NCI-H524 treated with DMSO at 0.1 percent for 48 hours (cell line): Measurements from ENCODE around the gene PLPP4.
"Not testable (repeated sequence)": the region's sequence is repeated elsewhere in the genome, so short reads cannot be mapped to it uniquely, and the experiment has no call there.

Experiments used
- DNase-seq: peaks from one replicate; lab custom pipeline; 2025; lab: John Stamatoyannopoulos, UW

The PLPP4 gene

DNA sequence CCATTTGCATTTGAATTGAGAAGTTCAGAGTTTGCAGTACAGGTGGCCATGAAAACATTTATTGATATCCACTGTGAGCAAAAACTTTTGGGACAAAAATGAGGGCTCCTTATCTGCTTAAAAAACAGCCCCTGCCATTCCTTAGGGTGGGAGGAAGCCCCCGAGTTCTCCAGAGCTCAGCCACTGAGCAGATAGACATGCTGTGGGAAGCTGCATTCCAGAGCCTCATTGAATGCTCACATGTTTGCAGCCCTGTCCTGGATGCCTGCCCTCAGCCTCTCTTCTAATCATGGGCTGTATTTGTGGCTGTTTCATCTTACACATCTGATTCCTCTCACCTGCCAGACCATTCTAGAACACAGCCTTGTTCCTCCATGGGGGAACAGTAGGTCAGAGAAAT lies 33.3 kb downstream of the PLPP4 start:
- no peak for DNase-seq

DNA sequence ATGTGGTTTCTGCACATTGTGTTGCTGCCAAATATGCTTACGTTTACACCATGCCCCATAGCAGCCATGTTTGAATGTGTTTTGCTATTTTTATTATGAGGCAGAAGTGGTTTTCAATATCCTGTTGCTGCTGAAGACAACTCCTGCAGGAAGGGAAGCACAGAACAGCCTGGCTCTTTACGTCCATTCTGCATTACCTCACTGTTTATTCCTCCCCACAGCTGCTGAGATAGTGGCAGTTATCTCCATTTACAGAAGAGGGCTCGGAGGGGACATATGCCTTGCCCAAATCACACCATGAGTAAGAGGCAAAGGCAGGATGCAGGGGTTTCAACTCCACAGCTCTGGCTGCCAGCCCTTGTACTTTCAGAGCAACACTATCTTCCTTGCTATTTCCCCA lies 35.3 kb downstream of the PLPP4 start:
- no peak for DNase-seq

DNA sequence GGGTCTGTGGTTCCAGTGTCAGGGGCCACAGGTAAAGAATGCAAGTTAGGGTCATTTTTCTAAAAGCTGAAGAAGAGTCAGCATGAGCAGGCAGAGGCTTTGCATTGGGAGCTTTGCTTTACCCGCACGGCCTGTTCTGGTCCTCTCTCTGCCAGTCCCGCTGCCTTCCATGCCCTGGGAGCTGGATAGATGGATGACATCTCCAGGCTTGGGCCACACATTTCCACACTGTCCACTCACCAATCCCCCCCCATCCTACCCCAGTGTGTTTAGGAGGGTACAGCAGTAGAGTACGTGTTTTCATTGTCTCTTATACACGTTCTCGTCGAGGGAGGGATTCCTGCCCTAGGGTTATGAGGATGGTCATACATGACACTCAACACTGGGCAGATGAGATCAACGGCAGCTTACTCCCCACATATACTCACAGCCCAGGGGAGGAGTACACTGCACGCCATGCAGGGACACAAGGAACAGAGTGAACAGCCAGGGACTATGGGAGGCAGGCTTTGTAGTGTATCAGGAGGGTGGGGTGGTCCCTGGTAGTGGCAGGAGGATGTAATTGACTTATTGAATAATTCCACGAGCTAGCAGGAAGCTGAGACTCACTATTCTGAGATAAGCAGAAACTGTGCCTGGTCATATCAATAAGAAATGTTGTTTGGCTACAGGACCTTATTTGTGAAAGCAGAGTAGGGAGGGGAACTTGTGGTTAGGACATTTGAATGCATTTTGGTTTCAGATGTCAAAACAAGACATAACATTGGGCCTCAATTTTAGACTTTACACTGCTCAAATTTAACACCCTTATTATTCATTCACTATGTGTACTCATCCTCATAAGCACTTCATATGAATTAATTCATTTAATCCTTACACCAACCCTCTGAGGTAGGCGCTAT lies 36.6 kb downstream of the PLPP4 start:
- DNase-seq, result no peak

DNA sequence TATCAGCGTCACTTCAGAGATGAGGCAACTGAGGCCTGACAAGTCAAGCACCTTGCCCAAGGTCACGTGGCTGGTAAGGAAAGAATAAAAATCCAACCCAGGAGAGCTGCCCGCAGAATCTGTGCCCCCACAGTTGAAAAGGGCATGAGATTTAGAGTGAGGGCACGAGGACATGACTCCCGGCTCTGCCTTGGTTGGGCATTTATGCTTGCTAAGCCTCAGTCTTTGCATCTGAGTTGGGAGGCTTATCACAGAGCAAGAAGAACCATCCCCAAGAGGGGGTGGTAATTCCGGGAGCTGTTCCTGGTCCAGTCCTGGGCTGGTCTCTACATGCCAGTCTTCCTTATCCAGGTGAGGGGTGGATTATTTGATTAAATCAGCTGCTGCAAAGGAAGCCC lies 37.3 kb downstream of the PLPP4 start:
- DNase-seq, result no peak

DNA sequence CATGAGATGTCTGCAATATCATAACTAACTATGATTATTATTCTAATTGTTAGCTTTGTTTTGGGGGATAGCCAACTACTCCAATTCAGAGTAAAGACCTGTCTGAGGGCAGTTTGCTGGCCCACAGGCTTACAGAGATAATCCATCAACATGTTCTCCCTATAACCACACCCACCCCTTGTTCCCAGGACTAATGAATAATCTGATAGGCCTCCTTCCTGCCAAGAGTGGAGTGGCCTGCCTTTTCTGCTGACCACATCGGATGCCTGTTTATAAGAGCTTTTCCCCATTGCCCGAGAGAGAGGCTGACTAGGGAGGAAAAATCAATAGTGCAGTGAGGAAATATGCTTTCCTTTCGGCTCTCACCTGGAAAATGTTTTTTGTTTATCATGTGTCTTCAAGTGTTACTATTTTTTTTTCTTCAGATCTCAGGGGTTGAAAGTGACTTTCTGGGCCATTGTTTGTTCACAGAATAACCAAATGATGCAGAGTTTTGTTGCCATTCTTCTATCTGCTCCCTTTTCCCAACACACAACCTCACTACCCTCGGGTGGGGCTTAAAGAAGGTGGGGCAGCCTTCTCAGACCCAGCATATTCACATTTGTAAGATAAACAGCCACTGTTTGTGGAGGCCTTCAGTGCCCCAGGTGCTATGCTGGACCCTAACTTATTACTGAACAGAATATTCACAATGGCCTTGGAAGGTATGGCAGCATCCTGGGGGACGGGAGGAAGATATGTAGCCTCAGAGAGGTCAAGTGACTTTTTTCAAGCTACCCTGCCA lies 38.4 kb downstream of the PLPP4 start:
- DNase-seq, result no peak

DNA sequence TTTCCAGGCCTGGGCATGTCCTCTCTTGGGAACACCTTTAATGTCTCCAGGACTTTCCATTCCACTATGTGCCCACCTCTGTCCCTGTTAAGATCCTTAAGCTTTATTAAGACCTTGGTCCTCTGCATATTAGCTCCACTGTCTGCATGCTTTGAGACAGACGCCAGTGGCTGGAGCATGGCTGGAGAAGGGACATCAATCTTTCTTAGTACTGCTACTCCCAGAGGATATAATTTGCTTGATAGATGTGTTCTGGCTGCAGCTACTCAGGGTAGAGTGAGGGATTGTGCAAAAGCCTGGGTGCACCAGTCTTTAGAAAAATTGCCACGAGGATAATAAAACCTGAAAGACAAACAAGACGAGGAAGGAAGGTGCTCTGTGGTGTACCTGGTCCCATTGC lies 42.9 kb downstream of the PLPP4 start:
- no peak for DNase-seq

DNA sequence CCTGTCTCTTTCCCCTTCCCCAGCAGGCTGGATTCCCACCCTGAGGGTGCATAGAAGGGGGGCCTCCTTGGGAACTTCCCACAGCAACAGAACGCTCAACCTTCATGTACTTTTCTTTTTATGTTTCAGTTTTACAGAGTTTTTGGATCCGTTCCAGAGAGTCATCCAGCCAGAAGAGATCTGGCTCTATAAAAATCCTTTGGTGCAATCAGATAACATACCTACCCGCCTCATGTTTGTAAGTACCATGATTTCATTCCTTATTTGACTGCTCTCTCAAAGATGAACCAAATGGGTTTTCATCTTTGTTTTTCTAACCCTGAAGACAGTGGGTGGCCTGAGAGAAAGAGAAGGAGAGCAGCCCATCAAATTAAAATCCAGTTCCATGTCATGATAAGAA lies 46.7 kb downstream of the PLPP4 start:
- DNase-seq, result no peak

DNA sequence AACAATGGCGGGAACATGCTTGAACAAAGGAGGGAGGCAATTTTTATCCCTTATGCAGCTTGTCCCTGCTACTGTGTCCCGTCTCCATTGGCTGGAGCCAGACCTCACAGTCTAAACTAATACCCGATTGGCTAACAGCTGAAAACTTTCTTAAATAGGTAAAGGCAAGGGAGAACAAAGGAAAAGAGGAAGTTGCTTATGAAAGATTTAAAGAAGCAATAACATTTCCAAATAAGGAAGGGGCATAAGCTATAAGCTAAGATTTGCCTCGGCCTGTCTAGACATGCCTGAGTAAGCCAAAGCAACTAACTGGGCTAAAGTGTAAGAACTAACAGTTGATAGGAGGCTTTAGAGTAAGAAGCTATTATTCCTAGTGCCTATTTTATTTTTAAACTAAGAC lies 47.2 kb downstream of the PLPP4 start:
- DNase-seq, result not testable (repeated sequence)

DNA sequence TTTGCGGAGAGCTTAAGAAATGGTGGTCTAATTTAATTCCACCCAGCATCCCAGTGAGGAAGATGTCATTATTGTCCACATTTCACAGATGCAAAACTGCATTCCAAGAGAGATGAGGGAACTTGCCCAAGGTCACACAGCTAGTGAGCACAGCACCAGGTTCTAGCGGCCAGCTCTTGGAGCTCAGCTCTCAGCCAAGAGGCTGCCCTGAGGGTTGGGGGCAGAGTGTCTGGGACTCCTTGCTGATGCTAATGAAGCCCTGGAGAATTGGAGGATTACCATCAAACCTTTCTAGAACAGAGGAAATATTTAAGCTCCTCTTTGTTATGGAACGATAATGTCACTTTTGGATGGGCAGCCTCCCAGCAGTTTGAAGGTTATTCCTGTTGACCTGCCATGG lies 48.0 kb downstream of the PLPP4 start:
- no peak for DNase-seq

DNA sequence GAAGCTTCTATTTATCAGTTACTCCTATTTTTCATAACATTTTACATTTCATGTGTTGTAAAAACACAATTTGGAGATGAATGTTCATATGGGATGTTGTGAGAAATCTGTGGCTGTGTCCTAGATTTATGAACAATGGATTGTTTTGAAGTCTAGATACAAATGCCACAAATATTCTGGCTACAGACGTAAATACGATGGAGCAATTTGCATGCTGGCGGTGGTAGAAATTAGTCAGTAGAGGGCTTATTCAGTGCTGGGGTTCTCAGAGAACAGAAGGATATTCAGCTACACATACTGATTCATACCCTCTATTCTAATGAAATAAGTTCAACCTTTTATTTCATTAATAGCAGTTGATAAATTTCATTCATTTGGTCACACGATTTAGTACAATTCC lies 48.8 kb downstream of the PLPP4 start:
- no peak for DNase-seq

DNA sequence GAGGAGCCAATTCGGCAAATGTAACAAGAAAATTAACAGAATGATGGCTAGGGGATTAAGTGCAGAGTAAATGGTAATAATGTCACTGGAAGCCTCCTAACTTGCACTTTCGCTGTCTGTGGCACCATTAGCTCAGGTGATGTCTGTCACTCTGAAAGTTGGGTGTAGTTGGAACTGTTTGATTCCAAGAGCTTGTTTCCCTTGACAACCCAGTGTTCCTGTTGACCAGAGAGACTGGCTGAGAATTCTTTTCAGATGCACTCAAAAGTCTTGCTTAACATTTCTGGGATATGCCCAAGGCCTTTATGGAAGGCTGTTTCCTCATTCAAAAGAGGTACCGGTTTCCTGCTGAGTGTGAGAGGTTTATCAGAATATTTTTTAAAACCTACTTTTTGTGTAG lies 49.6 kb downstream of the PLPP4 start:
- DNase-seq, result no peak

DNA sequence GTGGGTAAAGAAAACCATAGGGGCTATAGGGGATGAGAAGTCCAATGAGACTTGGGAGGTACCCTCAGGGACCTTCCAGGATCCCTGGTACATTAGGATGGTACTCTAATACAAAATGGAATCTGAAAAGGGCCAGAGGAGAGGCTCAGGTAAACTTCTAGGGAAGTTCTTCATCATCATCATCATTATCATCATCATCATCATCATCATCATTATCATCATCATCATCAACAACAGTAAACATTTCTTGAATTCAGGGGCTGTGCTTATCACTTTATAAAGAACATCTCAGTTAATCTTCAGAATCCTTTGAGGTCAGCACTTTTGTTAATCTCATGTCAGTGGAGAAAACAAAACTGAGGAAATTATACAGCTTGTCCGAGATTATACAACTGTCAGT lies 50.1 kb downstream of the PLPP4 start:
- DNase-seq, result no peak

DNA sequence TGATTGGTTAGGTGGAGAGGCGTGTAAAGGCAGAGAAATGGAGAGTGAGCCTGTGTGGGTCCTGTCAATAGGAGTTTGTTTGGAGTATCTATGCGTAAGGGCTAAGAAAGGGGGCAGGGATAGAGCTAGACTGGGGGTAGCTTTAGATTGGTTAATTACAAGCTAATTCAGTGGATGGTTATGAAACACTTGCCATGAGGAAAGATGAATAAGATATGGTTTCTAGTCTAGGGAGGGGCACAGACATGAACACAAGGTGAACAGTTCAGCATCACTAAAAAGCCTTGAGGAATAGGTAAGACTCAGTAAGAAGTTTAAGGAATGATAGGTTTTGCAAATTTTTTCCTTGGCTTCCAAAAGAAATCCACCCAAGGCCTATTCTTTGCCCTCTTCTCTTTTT lies 50.6 kb downstream of the PLPP4 start:
- no peak for DNase-seq

DNA sequence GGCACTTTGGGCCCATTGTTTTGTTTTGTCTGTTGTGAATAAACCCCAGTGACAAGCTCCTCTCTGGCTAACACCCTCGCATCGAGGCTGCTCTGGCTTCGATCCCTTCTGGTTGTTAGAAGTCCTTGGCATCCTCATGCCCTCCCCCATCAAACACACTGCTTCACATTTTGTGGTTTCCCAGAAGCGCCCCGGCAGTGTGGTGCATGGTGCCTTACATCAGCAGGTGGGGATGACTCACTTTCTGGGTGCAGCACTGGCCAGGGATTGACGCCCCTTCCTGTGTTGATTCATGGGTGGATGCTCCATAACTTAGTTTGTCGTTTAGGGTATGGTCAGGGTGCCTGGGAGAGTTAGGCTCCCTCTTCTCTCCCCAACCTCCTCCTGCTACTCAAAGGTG lies 51.4 kb downstream of the PLPP4 start:
- no peak for DNase-seq

DNA sequence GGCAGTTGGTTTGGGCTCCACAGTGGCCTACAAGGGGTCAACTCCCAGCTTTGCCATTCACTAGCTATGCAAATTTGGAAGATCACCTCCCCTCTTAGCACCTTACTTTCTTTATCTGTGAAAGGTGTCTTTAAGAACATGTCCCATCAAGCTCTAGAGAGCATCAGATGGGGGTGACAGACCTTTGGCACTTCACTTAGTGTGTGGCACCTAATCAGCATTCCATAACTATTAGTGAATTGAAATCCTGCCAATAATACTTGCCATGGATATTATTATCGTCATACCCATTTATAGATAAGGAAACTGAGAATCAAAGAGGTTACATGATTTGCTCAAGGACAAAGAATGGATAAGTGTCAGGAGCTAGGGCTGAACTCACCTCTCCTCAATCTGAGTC lies 51.9 kb downstream of the PLPP4 start:
- DNase-seq, result no peak

DNA sequence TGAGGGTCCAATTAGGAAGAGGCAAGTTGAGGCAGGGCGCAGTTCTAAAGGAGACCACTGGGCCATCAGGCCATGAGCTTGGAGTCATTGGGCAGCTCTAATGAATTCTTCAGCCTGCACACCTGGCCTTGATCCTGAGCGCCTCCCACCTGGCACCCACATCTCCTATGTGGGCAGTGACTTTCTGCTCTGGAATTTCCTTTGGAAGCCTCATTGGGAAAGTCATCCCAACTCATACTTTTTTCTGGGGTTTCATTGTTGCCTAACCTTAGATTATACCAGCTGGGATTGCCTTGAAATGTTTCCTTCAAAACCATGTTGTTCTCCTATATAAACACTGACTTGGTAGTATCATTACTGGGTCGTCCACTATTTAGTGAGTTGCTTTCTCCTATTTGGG lies 54.1 kb downstream of the PLPP4 start:
- DNase-seq, result no peak

DNA sequence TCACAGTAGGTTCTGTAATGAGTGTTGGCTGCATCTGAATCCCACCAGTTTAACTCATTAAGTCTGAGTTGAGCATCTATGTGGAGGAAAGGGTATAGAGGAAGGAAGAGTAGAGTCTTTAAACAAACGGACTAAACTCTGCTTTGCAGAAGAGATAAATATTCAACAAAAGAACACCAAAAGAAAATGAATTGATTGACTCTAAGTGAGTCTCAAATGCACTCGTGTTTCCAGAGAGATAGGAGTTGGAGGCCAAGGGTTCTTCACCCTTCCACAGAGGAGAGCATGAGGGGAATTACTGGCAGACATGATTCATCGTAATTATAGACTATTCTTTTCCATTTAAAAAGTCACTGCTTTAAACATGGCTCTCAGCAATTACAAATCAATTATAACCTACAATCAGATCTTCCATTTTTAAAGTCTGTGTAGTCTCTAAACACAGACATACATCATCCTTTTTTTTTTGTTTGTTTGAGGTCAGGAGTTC lies 56.3 kb downstream of the PLPP4 start:
- DNase-seq, result no peak

DNA sequence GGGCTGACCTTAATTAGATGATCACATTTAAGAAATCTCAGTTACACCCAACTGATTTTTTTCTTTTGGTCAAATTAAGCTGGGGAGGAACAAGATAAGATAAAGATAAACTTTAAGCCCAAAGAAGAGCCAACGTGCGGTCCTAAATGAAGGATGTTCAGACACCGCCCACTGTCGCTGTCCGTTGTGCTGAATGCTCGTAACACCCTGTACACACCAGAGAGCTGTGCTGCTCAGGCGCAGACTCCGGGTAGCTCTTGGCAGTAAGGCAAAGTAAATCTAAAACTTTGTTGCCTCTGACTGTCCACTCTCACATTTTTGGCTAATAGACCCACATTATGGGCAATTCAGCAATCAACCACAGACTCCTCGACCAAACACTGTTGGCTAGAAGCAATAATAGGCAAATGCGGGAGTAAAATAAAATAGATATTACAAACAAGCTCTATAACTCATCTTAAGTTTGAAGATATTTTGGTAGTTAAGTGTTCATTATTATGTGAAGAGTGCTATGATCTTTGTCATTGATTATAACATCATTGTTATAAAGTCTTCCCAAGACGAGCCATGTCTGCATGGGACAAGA lies 57.1 kb downstream of the PLPP4 start:
- no peak for DNase-seq

DNA sequence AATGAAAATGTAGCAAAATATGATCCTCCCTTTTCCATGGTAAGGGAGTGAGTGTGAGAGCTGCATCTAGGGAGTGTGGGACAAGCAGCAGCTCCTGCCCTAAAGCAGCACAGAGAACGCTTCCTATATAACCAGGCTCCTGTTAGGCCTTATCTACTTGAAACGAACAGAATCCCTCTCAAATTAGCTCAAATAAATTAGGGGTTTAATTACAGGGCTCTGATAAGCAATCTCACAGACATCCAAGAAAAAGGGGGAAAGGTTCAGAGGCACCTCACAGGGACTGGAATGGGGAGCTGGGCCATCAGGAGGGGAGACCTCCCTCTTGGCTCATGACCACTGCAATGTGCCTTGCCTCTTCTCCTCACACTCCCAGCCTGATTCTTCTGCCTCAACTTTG lies 57.9 kb downstream of the PLPP4 start:
- no peak for DNase-seq

DNA sequence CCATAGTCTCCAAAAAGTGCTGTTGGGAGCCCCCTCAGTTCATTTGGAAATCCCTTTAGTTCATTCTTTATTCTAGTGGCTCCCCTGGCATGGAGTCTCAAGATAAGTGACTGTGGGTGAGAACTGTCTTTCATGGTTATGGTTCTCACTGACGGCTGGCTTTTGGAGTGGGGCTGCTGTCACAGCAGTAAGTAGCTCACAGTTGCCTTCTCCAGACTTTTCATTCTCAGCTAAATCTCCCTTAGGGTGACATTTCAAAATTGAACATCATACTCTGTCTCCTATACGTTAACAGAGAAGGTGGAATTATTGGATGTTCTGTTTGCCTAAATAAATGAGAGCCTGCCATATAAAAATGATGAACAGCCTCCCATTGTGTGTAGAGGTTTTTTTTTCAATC lies 58.7 kb downstream of the PLPP4 start:
- no peak for DNase-seq

DNA sequence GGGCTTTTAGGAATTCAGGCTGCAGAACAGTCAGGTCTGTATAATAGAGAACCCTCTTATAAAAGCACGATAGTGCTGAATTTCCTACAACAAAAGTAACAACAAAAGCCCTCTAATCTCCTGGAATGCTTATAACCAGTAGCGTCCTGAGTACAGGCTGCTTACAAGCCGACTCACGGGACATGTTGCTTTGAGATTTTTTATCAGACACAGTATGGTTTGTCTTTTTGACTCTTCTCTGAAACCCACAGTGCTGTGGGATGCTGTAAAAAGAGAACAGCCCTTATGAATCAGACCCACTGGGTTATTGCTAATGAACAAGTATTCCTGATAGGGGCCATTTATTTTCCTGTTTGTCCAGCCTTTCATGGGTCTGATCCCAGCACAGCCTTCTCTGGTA lies 59.4 kb downstream of the PLPP4 start:
- no peak for DNase-seq

DNA sequence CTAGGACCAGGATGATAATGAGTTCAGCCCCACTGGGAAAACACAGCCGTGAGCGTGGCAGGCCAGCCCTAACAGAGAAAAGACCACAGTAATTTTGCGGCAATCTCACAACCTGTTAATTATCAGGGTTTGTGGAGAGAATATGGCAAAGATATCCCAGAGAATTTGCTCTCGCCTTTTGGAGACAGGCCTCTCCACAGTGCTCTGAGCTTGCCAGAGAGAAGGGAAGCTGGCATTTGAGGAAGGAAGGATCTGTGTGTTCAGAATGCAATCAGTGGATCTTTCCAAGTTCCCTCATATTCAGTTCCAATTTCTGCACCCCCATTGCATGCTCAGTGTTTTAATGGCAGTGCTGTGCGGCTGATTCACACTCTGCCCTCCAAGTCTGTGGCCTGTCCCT lies 60.2 kb downstream of the PLPP4 start:
- DNase-seq, result no peak

DNA sequence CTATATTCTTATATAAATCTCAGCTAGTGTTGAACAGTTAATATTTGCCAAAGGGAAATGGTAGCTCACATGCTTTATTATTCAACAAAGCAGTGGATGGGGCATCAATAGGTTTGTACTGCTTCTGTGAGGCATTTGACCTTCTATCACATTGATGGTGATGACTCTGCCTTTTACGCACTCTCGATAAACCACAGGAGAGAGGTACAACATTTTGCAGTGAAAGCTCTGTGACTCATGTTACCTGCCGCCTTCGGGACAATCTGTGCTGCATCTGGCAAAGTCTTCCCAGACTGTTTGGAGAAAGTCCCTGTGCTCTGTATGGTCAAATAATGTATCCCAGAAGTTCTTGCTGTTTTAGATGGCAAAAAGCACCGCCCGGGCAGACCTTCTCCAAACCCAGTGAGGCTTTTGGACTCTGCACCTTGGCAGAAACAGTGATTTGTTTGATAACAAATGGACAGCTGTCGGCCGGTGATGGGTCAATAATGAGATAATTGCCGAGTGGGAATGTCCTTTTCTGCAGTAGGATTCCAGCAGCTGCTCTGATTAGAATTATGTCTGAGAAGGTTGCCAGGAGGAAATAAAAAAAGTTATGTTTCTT lies 61.0 kb downstream of the PLPP4 start:
- no peak for DNase-seq
